C4-2B (cell line): ENCODE data around the gene DCTN1.

ENCODE experiments used
- ZFX ChIP-seq: fragments of 450-650 bp; IDR thresholded peaks from 2 replicates; pipeline ENCODE4 v1.6.1; 2017
- TF ChIP-seq, protein P1 (sequence below): fragments of 450-650 bp; conservative IDR thresholded peaks from 2 replicates; pipeline ENCODE4 v1.5.1; 2017; ENCODE audit warnings: mild to moderate bottlenecking

- TF ChIP-seq, protein P1, sequence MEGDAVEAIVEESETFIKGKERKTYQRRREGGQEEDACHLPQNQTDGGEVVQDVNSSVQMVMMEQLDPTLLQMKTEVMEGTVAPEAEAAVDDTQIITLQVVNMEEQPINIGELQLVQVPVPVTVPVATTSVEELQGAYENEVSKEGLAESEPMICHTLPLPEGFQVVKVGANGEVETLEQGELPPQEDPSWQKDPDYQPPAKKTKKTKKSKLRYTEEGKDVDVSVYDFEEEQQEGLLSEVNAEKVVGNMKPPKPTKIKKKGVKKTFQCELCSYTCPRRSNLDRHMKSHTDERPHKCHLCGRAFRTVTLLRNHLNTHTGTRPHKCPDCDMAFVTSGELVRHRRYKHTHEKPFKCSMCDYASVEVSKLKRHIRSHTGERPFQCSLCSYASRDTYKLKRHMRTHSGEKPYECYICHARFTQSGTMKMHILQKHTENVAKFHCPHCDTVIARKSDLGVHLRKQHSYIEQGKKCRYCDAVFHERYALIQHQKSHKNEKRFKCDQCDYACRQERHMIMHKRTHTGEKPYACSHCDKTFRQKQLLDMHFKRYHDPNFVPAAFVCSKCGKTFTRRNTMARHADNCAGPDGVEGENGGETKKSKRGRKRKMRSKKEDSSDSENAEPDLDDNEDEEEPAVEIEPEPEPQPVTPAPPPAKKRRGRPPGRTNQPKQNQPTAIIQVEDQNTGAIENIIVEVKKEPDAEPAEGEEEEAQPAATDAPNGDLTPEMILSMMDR, result no peak
- TF ChIP-seq ZFX, result no peak
Observed at GRCh38 chr2:74361327-74361726, 18.8 kb downstream of the DCTN1 start.
